ENCODE measurements around the gene LPP. TPM values are rescaled to one million over a fixed set of nuclear protein-coding genes. Genes with fewer than 3 reads are reported as not detected.
A peak's percentile ranks its signal among the peaks of the same experiment; 100 is the strongest.

The LPP gene
- total RNA-seq, 1 donor from 2014 or later, result 210 TPM

- DNase-seq (ENCODE audit: low spot score), result no peak
Measured at GRCh38 chr3:188929137-188929536, 775.2 kb downstream of the LPP start.

GRCh38 chr3:188931036-188931435 is 777.1 kb downstream of the LPP start:
- no peak for DNase-seq (ENCODE audit: low spot score)

GRCh38 chr3:188931531-188931930 is 777.6 kb downstream of the LPP start:
- DNase-seq (ENCODE audit: low spot score), result no peak

- no peak for DNase-seq (ENCODE audit: low spot score)
Measured at GRCh38 chr3:188934989-188935388, 781.0 kb downstream of the LPP start.

- DNase-seq (ENCODE audit: low spot score), result no peak
Measured at GRCh38 chr3:188936597-188937107, 782.7 kb downstream of the LPP start.

GRCh38 chr3:188937389-188937788 is 783.4 kb downstream of the LPP start:
- DNase-seq (ENCODE audit: low spot score), result no peak

- DNase-seq (ENCODE audit: low spot score), result no peak
Measured at GRCh38 chr3:188938999-188939398, 785.0 kb downstream of the LPP start.

GRCh38 chr3:188939814-188940572 is 786.0 kb downstream of the LPP start:
- DNase-seq (ENCODE audit: low spot score), result no peak

Small RNAs within 50 kb of the gene (microRNA-seq; reads per million reads assigned to microRNA genes)
- gene MIR28 (ENCODE audit: borderline number of aligned reads), result 2,872 reads per million, percentile 85 among the genes with 10 or more reads in this experiment
